ENCODE measurements around the gene DMBX1. TPM values are rescaled to one million over a fixed set of nuclear protein-coding genes. Genes with fewer than 3 reads are reported as not detected.

Gene DMBX1
- total RNA-seq (not detected), total RNA-seq (0 to 0.22 (median 0) reads per million in 29 experiments)
- not detected for total RNA-seq (2013)

GRCh38 chr1:46489638-46490405, at the start of gene DMBX1:
TSS of gene DMBX1 (plus strand) at chr1:46489836. CDS start at chr1:46507011, 17,175 bp downstream.
- Mint-ChIP-seq H3K4me1 (peaks cover 20 to 24% (median 21%) of the 10 kb centered on the region in 3 donors), H3K4me3 (peak within 1 kb of the TSS; percentile 70 to 90 (median 76)), H3K27me3 (peaks cover 65 to 85% of the 10 kb centered on the region in 2 donors), H3K27ac (peak within 1 kb of the TSS in 1 of 2 donors; percentile 5), H3K9me3 (no peaks in the 10 kb centered on the region), H3K36me3 (no peaks in the 10 kb centered on the region)
- peak within 1 kb of the TSS in 1 of 2 donors; percentile 3 for H3K4me3 ChIP-seq (ENCODE audit: control insufficient read depth in 1 of 2, extremely low read depth in 1 of 2, low read length in 1 of 2)
- ChIA-PET POLR2A (no interaction called here), CTCF (interaction anchor here in 1 of 2 donors (0.6 kb wide), 1 partner anchor 168 kb away, joined by 3 read pairs; no protein-coding TSS in a partner anchor)
- no peaks in the 10 kb centered on the region for H3K9me3 ChIP-seq
- peaks cover 28 to 96% of the 10 kb centered on the region in 2 experiments for H3K27me3 ChIP-seq (replicated peaks in 1 of 2; ENCODE audit: control insufficient read depth in 2 of 2, extremely low read depth in 1 of 2, insufficient read depth in 2 of 2, low read length in 1 of 2)
- H3K27ac ChIP-seq (ENCODE audit: low read length): no peak within 1 kb of the TSS
- H3K36me3 ChIP-seq (ENCODE audit: control insufficient read depth in 2 of 2, extremely low read depth in 1 of 2, insufficient read depth in 1 of 2, low read length in 1 of 2): no peaks in the 10 kb centered on the region
- ATAC-seq (replicated peaks in 1 of 4) (peak; percentile 54 to 70 (median 61)), DNase-seq (peak in 4 of 35 experiments; percentile 10 to 39 (median 14))
- peaks cover 0 to 27% of the 10 kb centered on the region in 2 experiments for H3K4me1 ChIP-seq (ENCODE audit: control insufficient read depth in 1 of 2, extremely low read depth in 1 of 2, insufficient read depth in 2 of 2, low read length in 2 of 2)
- WGBS (ENCODE audit: insufficient coverage): 4% methylated on average over 74 of the region's 74 CpGs

DNA sequence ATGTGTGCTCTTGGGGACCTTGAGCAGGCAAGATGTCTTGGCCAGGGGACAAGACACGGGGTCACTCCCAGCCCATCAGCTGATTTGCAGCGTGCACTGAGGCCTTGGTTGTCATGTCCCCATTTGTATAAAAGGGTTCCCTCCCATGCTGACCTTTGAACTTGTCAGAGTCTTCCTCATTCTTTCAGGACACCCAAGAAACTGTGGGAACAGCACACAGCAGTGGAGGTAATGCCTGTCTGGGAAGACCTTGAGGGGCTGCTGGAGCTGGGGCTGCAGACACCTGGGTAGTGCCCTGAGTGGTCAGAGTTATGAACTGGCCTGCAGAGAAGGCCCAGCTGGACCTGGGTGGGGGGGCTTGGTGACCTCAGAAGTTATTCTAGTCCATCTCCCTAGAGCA, 49.2 kb upstream of the DMBX1 start:
- peaks cover 0 to 26% of the 10 kb centered on the region in 2 experiments for H3K27me3 ChIP-seq (replicated peaks in 1 of 2; ENCODE audit: control insufficient read depth in 2 of 2, extremely low read depth in 1 of 2, insufficient read depth in 2 of 2, low read length in 1 of 2)
- Mint-ChIP-seq H3K27ac (no peak overlapping the region), H3K4me3 (no peak overlapping the region), H3K9me3 (no peaks in the 10 kb centered on the region), H3K4me1 (peaks cover 8 to 11% (median 9%) of the 10 kb centered on the region in 3 donors), H3K27me3 (peaks cover 5 to 8% of the 10 kb centered on the region in 2 donors), H3K36me3 (no peaks in the 10 kb centered on the region)
- no peaks in the 10 kb centered on the region for H3K36me3 ChIP-seq (ENCODE audit: control insufficient read depth in 2 of 2, extremely low read depth in 1 of 2, insufficient read depth in 1 of 2, low read length in 1 of 2)
- H3K4me1 ChIP-seq (ENCODE audit: control insufficient read depth in 1 of 2, extremely low read depth in 1 of 2, insufficient read depth in 2 of 2, low read length in 2 of 2): peaks cover 0 to 9% of the 10 kb centered on the region in 2 experiments
- no peak overlapping the region for H3K27ac ChIP-seq (ENCODE audit: low read length)
- H3K9me3 ChIP-seq: no peaks in the 10 kb centered on the region
- 92% methylated on average over 2 of the region's 2 CpGs for WGBS (ENCODE audit: insufficient coverage)
- ChIA-PET POLR2A (no interaction called here), CTCF (no interaction called here)
- H3K4me3 ChIP-seq (ENCODE audit: control insufficient read depth in 1 of 2, extremely low read depth in 1 of 2, low read length in 1 of 2): no peak overlapping the region
- no peak for DNase-seq
- no peak for ATAC-seq (replicated peaks in 1 of 4)

DNA sequence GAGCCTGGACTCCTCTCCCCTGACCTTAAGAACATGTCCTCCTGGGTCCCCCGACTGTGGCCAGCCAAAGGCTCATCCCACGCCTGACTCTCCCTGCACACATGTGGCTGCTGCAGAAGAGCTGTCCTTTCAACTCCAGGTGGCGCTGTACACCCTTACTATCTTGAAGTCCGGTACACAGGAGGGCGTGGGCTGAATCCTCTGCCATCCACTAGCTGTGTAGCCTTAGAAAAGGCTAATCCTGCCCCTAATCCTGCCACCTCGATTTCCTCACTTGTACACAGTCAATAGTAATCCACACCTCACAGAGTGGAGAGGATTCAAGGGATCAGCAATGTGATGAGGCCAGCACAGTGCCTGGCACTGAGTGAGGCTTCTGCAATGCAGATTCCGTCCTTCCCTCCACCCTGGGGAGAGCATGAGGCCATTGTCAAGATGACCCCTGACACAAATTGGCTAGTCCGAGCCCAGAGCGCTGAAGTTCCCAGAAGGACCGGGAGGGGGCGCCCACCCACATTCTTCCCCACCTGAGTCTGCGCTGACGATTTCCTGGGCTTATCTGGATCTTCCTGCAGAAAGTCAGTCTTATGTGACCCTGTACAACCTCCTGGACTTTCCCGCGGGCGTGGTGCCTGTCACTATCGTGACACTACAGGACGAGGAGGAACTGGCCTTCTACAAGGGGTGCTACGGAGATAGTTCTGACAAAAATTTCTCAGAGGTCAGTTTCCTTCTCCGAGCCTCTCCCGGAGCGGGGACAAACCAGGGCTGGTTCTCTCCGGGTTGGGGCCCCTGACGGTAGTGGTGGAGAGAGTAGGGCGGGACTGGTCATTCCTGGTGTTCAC, 47.1 kb upstream of the DMBX1 start:
- no peaks in the 10 kb centered on the region for H3K9me3 ChIP-seq
- POLR2A ChIA-PET: no interaction called here
- ATAC-seq (replicated peaks in 1 of 4) (peak; percentile 67 to 82 (median 72)), DNase-seq (peak in 34 of 35 experiments; percentile 27 to 78 (median 53))
- Mint-ChIP-seq H3K9me3 (no peaks in the 10 kb centered on the region), H3K36me3 (no peaks in the 10 kb centered on the region), H3K4me1 (peaks cover 16 to 24% (median 17%) of the 10 kb centered on the region in 3 donors), H3K4me3 (peak overlapping the region; percentile 81 to 83 (median 82)), H3K27ac (peak overlapping the region; percentile 9 to 31), H3K27me3 (peaks cover 22 to 24% of the 10 kb centered on the region in 2 donors)
- H3K4me3 ChIP-seq (ENCODE audit: control insufficient read depth in 1 of 2, extremely low read depth in 1 of 2, low read length in 1 of 2): peak overlapping the region; percentile 44 to 61
- no peak overlapping the region for H3K27ac ChIP-seq (ENCODE audit: low read length)
- H3K4me1 ChIP-seq (ENCODE audit: control insufficient read depth in 1 of 2, extremely low read depth in 1 of 2, insufficient read depth in 2 of 2, low read length in 2 of 2): peaks cover 0 to 17% of the 10 kb centered on the region in 2 experiments
- CTCF ChIA-PET: interaction anchor here (0.6 to 1.1 kb wide), 2 partner anchors 87 to 94 kb away, joined by 3 to 5 read pairs; no protein-coding TSS in a partner anchor
- no peaks in the 10 kb centered on the region for H3K36me3 ChIP-seq (ENCODE audit: control insufficient read depth in 2 of 2, extremely low read depth in 1 of 2, insufficient read depth in 1 of 2, low read length in 1 of 2)
- peaks cover 8 to 35% of the 10 kb centered on the region in 2 experiments for H3K27me3 ChIP-seq (replicated peaks in 1 of 2; ENCODE audit: control insufficient read depth in 2 of 2, extremely low read depth in 1 of 2, insufficient read depth in 2 of 2, low read length in 1 of 2)
- 16% methylated on average over 14 of the region's 25 CpGs for WGBS (ENCODE audit: insufficient coverage)

DNA sequence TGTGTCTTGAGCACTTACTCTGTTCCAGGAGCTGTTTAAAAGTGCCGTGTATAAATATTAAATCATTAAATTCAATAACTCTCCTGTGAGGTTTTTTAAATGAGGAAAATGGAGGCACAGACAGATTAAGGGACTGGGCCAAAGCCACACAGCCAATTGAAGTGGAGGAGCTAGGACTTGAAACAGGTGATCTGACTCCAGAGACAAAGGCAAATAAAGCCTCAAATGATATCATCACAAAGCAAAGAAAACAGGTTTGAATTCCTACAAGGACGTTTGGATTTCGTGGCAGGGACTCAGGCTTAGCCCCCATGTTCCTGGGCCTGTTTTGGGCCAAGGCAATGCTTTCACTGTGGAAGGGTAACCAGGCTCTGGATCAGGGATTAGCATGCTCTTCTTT, 45.2 kb upstream of the DMBX1 start:
- Histone ChIP-seq H3K27me3 (replicated peaks in 1 of 2; ENCODE audit: control insufficient read depth in 2 of 2, extremely low read depth in 1 of 2, insufficient read depth in 2 of 2, low read length in 1 of 2) (peaks cover 15 to 40% of the 10 kb centered on the region in 2 experiments), H3K4me3 (ENCODE audit: control insufficient read depth in 1 of 2, extremely low read depth in 1 of 2, low read length in 1 of 2) (no peak overlapping the region), H3K27ac (ENCODE audit: low read length) (no peak overlapping the region), H3K4me1 (ENCODE audit: control insufficient read depth in 1 of 2, extremely low read depth in 1 of 2, insufficient read depth in 2 of 2, low read length in 2 of 2) (peaks cover 0 to 33% of the 10 kb centered on the region in 2 experiments), H3K9me3 (no peaks in the 10 kb centered on the region), H3K36me3 (ENCODE audit: control insufficient read depth in 2 of 2, extremely low read depth in 1 of 2, insufficient read depth in 1 of 2, low read length in 1 of 2) (no peaks in the 10 kb centered on the region)
- no peaks in the 10 kb centered on the region for H3K36me3 Mint-ChIP-seq
- peaks cover 33 to 35% of the 10 kb centered on the region in 2 donors for H3K27me3 Mint-ChIP-seq
- no peaks in the 10 kb centered on the region for H3K9me3 Mint-ChIP-seq
- ATAC-seq (replicated peaks in 1 of 4): no peak
- ChIA-PET POLR2A (no interaction called here), CTCF (interaction anchor here in 1 of 2 donors (0.7 to 1.2 kb wide), 3 partner anchors 12 to 83 kb away, joined by 3 read pairs; no protein-coding TSS in a partner anchor)
- no peak overlapping the region for H3K27ac Mint-ChIP-seq
- whole genome bisulfite sequencing (ENCODE audit: insufficient coverage): 60% methylated on average over 2 of the region's 3 CpGs
- no peak for DNase-seq
- no peak overlapping the region for H3K4me3 Mint-ChIP-seq
- H3K4me1 Mint-ChIP-seq: peaks cover 25 to 32% (median 27%) of the 10 kb centered on the region in 3 donors

- Histone ChIP-seq H3K9me3 (no peaks in the 10 kb centered on the region), H3K36me3 (ENCODE audit: control insufficient read depth in 2 of 2, extremely low read depth in 1 of 2, insufficient read depth in 1 of 2, low read length in 1 of 2) (no peaks in the 10 kb centered on the region), H3K4me1 (ENCODE audit: control insufficient read depth in 1 of 2, extremely low read depth in 1 of 2, insufficient read depth in 2 of 2, low read length in 2 of 2) (peaks cover 0 to 35% of the 10 kb centered on the region in 2 experiments), H3K27ac (ENCODE audit: low read length) (no peak overlapping the region), H3K27me3 (replicated peaks in 1 of 2; ENCODE audit: control insufficient read depth in 2 of 2, extremely low read depth in 1 of 2, insufficient read depth in 2 of 2, low read length in 1 of 2) (peaks cover 18 to 54% of the 10 kb centered on the region in 2 experiments), H3K4me3 (ENCODE audit: control insufficient read depth in 1 of 2, extremely low read depth in 1 of 2, low read length in 1 of 2) (no peak overlapping the region)
- H3K9me3 Mint-ChIP-seq: no peaks in the 10 kb centered on the region
- H3K36me3 Mint-ChIP-seq: no peaks in the 10 kb centered on the region
- no peak overlapping the region for H3K27ac Mint-ChIP-seq
- peaks cover 25 to 32% (median 29%) of the 10 kb centered on the region in 3 donors for H3K4me1 Mint-ChIP-seq
- ATAC-seq (replicated peaks in 1 of 4) (no peak), DNase-seq (no peak)
- WGBS (ENCODE audit: insufficient coverage): 61% methylated on average over 2 of the region's 3 CpGs
- ChIA-PET POLR2A (no interaction called here), CTCF (interaction anchor here (0.5 to 1.0 kb wide), 3 partner anchors 81 to 87 kb away, joined by 3 to 11 read pairs (median 3); no protein-coding TSS in a partner anchor)
- H3K27me3 Mint-ChIP-seq: peaks cover 38 to 48% of the 10 kb centered on the region in 2 donors
- H3K4me3 Mint-ChIP-seq: no peak overlapping the region
Measured at GRCh38 chr1:46445773-46446256, 43.8 kb upstream of the DMBX1 start.

All from T-cell (primary cell).